ENCODE results near the gene FBXO41.

GRCh38 chr2:73257425-73258125 is 26.7 kb downstream of the FBXO41 start:
- TF ChIP-seq CTCF (IDR thresholded peaks at IDR 0.05; ENCODE audit: low read depth, low read length, poor library complexity, severe bottlenecking) (no peak), EZH2phosphoT487 (IDR thresholded peaks at IDR 0.05; ENCODE audit: borderline replicate concordance, low read length) (no peak)
